HG02798 (cell line): ENCODE results near the gene DUOXA2.
"Not testable (repeated sequence)": the region's sequence is repeated elsewhere in the genome, so short reads cannot be mapped to it uniquely, and the experiment has no call there.

Experiments
- ATAC-seq: cut with Tn5 transposase; IDR thresholded peaks from one replicate; pipeline ENCODE4 v1.9.1; 2021; ENCODE audit warnings: mild to moderate bottlenecking; ENCODE audit not compliant: unreplicated experiment, poor library complexity

DUOXA2 gene

GRCh38 chr15:45094358-45094730, 19.8 kb upstream of the DUOXA2 start:
- no peak for ATAC-seq

DNA sequence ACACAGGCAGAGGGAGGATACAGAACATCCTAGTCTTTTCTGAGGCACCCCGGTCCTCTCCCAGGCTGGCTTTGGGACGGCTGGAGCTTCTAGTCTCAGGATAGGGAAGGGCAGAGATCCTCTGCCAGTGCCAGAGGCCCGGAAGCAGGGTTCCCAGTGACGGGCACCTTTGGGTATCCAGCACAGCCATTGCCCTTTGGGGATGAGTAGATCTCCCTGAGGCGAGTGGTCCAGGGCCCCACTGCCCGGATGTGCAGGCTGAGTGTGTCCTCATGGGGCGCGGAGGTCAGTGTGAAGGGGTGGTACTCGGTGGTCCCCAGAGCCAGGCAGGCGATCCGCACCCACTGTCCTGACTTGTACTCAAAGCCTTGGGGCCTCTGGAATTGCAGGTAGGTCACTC, 18.5 kb upstream of the DUOXA2 start:
- ATAC-seq = no peak

- ATAC-seq = no peak
Measured at GRCh38 chr15:45097466-45097865, 16.7 kb upstream of the DUOXA2 start.

GRCh38 chr15:45099549-45100165, 14.5 kb upstream of the DUOXA2 start:
- no peak for ATAC-seq

DNA sequence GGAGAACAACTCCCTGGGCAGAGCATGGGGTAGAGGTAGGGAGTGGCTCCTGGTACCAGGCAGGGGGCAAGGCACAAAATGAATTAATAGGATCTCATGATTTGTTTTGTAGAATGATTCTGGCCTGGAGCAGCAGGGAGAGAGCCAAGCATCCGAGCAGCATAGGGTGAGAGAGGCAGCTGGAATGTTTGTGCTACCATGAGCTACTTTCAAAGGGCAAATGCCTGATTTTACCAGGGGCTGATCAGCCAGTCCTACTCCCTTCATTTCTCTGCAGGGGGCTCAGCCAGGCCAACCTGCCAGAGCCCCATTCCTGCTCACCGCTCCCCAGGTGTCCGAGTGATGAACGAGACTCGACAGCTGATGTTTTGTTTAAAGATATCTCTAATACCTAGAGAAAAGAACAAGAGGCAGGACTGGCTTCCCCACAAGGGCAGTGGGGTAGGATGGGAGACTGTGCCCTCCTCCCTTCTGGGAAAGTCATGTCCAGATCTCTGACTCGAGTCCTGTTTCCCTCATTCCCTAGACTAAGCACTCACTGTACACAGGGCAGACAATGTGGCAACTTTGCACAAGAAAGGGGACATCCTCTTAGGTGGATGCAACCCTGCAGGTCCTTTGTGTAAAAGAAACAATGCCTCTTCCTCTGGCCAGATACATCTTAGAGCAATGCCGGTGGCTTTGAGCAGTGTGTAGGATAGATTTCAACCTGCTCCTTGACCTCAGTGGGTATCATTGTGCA, 13.1 kb upstream of the DUOXA2 start:
- ATAC-seq = no peak

DNA sequence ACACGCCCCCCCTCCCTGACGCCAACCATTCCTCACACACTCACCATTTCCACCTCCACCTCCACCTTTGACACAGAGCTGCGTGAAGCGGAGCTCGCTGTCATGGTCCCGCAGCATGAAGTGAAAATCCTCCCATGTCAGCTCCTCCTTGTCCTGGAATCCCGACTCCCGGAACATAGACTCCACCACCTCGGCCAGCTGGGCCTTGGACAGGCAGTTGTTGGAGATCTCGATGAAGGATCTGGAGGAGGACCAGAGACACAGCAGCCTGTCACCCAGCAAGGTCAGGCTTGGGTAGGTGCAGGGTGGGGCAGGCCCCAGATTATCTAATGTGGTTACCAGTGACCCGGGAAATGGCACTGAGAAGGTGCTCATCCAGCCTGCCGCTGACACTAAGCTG, 12.4 kb upstream of the DUOXA2 start:
- ATAC-seq = no peak

GRCh38 chr15:45102226-45102625, 11.9 kb upstream of the DUOXA2 start:
- no peak for ATAC-seq

DNA sequence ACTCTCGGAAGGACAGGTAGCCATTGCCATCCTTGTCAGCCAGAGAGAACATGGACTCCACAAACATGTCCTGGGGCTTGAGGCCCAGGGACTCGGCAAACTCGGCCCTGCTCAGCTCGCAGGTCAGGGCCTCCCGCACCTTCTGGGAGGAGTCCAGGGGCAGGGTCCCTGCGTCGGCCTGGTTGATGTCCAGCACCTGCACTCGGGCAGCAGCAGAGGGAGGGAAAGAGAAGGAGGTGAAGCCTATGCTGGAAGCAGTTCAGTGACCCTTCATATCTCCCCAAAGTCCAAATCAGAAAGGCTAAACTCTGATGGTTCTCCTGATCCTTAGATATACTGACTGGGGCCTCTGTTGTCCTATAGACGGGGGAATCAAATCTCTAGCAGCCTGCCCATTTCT, 10.0 kb upstream of the DUOXA2 start:
- not testable (repeated sequence) for ATAC-seq

DNA sequence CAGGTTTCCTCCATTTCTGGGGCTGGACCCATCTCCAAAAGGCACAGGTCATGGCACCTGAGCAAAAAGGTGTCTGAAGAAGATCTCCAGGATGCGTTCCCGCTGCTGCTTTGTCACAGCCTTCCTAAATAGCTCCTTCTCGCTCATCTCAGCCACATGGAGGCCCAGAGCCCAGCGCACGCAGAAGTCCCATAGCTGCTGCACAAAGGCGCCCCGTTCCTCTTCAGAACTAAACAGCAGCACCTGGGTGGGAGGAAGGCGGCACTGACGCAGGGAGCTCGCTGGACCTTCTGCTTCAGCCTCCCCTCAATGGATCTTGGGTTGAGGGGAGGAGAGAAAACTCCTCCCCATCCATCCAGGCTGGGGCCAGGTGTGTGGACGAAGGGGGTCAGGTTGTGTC, 8.5 kb upstream of the DUOXA2 start:
- ATAC-seq = no peak

DNA sequence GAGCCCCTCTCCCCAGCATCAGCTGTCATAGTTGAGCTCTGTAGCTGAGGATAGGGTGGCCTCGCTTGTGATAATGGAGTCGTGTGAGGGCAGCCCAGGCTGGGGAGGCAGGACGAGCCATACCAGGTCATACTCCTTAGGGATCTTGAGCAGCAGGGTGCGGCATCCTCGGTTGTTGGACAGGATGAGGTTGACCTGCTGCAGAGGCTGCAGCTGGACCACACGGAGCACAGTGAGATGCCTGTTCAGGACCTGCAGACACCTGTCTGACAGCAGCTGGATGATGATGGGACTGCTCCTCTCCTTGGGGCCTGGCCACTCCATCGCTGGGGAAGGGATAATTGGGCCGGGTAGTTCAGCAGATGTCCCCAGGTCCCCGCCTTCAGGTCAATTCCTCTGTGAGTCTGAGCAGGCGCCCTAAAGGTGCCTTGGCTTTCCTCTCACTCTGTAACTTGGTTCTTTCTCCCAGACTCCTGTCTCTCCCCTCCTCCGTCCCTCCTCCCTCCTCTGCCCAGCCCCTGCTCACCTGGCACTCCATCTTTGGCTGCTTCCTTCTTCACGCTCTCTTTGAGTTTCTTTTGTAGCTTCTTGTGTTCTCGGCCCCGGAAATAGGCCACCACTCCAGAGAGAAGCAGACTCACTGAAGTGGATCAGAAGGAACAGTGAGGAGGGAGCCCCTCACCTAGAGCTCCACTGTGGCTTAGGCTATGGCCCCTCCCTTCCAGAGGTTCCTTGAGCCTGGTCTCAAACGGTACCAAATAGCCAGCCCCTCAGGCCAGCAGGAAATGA, 7.9 kb upstream of the DUOXA2 start:
- ATAC-seq = no peak

DNA sequence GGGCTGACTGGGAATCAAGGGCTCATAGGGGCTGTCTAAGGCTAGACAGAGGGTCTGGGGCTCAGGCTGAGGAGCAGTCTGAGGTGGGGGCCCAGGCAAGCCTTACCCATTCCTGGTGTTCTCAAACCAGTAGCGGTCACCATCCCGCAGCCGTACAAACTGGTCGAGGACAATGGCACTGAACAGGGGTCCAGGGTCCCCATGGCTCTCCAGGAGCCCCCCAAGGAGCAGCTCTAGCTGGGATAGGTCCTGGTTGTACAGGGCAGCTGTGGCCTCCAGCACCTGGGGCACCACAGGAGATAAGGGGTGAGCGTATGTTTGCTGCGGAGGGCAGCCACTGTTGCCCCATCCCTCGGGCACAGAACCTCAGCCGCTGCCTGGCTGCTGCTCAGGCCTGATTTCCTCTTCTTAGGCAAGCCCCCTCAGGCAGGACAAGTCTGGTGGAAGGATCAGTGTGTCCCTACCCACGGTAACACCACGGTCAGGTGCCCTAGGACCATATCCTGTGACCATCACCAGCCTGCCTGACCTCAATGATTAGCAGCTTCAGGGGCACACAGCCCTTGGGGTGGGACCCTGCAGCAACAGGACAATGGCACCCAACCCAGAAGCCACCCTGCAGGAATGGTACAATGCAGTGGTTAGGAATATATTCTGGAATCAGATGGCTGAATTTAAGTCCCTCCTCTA, 6.0 kb upstream of the DUOXA2 start:
- no peak for ATAC-seq

- no peak for ATAC-seq
Measured at GRCh38 chr15:45110256-45110820, 3.8 kb upstream of the DUOXA2 start.

DNA sequence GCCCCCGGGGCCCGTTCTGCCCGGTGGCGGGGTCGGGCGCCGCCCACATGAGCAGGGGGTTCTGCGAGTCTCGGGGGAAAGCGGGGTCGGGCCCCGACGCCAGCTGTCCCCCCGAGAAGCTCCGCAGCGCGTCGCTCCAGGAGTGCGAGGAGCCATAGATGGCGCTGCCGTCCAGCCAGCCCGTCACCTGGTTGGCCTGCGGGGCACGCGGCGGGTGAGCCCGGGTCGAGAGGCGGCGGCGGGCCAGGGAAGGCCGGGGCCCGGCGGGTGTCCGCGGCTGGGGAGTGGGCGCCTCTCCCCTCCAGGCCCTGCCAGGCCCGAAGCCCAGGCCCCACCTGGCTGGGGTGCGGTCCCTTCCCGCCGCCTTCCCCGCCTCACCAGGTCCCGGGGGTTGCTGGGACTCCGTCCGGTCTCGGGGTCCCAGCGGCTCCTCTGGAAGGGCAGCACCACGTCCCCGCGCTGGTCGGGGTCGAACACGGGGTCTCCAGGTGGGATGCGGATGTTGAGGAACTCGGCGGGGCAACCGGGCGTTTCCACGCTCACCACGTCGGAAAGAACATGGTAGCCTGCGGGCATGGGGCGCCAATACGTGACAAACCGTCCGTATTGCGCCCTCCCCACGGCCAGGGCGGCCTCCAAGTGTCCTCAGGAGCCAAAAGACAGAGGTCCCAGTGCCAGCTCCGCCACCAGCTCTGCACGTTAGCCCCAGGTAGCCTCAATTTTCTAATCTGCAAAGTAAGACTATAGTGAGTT, 2.6 kb upstream of the DUOXA2 start:
- no peak for ATAC-seq

DNA sequence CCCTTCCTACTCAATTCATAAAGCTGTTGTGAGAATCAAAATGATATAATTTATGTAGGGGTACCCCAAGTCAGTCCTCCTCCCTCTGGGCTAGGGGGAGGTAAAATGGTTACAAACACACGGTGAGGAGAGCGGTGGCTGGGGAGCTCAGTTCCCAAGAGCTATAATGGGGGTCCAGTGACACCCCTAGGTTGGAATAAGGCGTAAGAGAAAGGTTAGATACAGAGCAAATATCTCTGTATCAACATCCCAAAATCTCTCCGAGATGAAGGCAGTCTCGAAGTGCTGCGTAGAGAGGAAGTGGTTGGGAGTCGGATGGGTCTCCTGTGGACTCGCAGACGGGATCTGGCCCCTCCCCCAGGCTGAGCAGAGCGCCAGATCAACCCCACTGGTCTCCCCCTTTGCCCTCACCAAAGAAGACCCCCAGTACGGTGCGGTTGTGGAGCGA, 2.0 kb upstream of the DUOXA2 start:
- no peak for ATAC-seq

DNA sequence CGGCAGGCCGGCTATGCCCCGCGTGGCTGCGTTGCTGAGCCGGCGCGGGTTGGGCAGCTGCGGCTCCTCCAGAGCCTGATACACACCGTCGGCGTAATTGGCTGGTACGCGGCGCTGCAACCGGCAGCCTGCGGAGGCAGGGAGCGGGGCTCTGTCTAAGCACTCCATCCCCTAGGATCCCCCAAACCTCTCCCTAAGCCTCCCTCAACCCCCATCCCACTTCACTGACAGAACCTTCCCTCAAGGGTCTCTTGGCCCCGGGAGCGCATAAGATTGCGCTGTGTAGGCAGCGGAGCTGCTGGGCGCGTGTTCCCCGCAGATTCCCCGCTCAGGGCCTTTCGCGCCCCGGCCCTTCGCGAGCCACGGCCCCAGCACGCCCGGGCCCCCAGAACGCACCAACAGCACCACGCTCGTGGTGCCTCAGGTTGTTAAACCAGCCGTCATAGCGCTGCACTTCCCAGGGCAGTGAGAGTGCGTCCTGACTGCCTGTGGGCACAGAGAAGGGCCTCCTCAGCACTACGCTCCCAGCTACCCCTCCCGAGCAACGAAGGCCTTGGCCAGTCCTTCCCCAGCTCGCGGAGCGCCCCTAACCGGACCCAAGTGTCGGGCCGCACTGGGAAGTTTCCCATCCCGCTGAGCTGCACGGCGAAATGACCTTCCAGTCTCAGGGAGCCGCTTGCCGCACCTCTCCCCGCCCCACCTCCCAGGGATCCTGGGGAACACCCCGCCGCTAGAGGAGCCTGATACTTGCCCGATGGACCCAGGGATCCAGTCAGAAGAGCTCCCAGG, 1.3 kb upstream of the DUOXA2 start:
- no peak for ATAC-seq

GRCh38 chr15:45113380-45113990, 641 bp upstream of the DUOXA2 start:
- no peak for ATAC-seq

GRCh38 chr15:45114751-45115085, 592 bp downstream of the DUOXA2 start:
- no peak for ATAC-seq

- no peak for ATAC-seq
Measured at GRCh38 chr15:45115312-45115820, 1.2 kb downstream of the DUOXA2 start.
